Measurements from ENCODE around the gene LIMA1.

DNA sequence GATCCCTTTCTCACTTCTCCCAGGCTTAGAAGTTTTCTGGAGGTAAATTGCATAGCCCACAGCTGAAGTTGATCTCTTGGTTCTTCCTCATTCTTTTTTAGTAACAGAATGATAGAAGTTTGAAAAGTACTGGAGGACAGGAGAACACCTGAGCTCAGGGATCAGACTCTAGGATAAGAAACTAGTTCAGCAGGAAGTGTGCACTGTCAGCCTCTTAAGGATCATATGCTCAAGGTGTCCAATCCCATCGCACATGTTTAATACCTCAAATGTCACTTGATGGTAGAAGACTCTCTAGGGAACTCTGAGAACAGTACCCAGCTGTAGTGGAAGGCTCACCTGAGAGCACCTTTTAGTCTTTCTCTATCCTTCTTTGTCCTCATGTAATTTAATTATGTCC lies 14.7 kb upstream of the LIMA1 start:
- TF ChIP-seq POLR2A (IDR thresholded peaks at IDR 0.05) = no peak
- TF ChIP-seq CTCF (IDR thresholded peaks at IDR 0.05) = no peak
- no peak for TF ChIP-seq POLR2AphosphoS5 (IDR thresholded peaks at IDR 0.05)
- TF ChIP-seq EP300 (IDR thresholded peaks at IDR 0.05; ENCODE audit: low read depth) = no peak

Data from transverse colon (tissue), 4 donors.